ENCODE measurements around the gene SEPTIN14.
"Not testable (repeated sequence)": the region's sequence is repeated elsewhere in the genome, so short reads cannot be mapped to it uniquely, and the experiment has no call there.

SEPTIN14 gene

DNA sequence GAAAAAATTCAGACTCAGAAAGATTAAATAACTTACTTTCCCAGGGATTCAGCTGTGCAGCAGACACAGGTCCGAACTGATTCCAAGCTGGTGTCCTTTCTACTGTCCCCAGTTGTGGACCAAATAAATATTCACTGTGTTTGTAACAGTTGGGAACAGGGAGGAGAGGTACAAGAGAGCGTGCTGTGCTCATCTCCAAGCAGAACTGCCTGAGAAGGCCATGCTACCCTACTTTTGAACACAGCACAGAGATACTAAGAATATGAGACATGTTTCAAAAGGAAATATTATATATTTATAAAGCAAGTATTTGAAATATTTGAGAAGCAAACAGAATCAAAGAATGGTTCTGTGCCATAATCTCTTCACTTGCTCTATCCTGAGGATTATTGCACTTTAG is at the start of gene SEPTIN14:
TSS of gene SEPTIN14 (minus strand) at position 101 of the 400 bp plus-strand sequence. CDS start 756 bp downstream, outside the sequence.
- DNase-seq (ENCODE audit: low read depth in 1 of 2, low spot score in 1 of 2), result not testable (repeated sequence)

DNA sequence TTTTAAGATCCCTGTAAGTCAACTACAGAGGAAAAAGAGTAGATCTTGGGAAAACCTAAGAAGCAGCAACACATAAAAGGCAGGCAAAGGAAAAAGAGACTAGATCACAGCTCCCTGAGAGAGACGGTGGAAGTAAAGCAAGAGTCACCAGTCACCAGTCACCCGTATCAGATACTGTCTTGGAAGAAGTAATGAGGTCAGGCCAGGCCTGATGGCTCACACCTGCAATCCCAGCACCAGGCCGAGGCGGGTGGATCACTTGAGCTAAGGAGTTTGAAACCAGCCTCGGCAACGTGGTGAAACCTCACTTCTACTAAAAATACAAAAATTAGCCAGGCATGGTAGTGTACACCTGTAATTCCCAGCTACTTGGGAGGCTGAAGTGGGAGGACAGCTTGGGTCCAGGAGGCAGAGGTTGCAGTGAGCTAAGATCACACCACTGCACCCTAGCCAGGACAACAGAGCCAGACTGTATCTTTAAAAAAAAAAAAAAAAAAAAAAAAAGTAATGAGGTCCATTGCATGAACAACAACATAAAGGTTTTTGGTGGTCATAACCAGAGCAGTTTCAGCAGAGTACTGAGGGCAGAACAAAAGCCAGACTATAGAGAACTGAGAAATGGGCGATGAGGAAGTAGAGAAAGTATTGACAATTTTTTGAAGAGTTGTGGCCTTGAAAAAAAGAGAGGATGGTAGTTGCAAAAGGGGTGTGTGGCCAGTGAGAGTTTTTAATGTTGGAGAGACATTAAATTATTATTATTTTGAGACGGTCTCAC is 41.6 kb upstream of the SEPTIN14 start:
- DNase-seq (ENCODE audit: low read depth in 1 of 2, low spot score in 1 of 2), result no peak

DNA sequence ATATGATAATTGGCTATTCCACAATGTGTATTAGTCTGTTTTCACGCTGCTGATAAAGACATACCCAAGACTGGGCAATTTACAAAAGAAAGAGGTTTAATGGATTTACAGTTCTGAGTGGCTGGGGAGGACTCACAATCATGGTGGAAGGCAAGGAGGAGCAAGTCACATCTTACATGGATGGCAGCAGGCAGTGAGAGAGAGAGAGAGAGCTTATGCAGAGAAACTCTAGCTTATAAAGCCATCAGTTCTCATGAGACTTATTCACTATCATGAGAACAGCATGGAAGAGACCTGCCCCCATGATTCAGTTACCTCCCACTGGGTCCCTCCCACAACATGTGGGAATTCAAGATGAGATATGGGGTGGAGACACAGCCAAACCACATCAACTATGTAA is 38.5 kb upstream of the SEPTIN14 start:
- not testable (repeated sequence) for DNase-seq (ENCODE audit: low read depth in 1 of 2, low spot score in 1 of 2)

DNA sequence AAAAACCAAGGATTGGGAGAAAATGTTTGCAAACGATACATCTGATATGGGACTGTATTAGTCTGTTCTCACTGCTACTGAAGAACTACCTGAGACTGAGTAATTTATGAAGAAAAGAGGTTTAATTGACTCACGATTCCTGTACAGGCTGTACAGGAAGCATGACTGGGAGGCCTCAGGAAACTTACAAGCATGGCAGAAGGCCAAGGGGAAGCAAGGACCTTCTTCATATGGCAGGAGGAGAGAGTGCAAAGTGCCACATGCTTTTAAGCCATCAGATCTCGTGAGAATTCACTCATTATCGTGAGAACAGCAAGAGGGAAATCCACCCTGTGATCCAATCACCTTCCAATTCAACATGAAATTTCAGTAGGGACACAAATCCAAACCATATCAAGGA is 35.7 kb upstream of the SEPTIN14 start:
- DNase-seq (ENCODE audit: low read depth in 1 of 2, low spot score in 1 of 2), result no peak

DNA sequence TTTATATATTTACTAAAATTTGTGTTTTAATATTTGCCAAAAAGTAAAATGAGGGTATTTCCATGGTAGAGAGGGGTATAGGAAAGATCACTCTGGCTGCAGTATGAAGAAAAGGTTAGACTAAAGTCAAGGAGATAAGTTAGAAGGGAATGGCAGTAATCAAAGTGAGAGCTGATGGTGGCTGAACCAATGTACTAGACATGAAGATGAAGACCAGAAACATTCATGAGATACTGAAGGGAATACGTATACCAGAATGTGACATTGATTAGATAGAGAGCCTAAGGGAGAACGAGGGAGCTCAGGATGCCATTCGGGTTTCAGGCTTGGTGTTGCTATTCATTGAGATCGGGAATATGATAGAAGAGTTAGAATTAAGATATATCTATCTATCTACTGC is 32.5 kb upstream of the SEPTIN14 start:
- DNase-seq (ENCODE audit: low read depth in 1 of 2, low spot score in 1 of 2), result no peak

DNA sequence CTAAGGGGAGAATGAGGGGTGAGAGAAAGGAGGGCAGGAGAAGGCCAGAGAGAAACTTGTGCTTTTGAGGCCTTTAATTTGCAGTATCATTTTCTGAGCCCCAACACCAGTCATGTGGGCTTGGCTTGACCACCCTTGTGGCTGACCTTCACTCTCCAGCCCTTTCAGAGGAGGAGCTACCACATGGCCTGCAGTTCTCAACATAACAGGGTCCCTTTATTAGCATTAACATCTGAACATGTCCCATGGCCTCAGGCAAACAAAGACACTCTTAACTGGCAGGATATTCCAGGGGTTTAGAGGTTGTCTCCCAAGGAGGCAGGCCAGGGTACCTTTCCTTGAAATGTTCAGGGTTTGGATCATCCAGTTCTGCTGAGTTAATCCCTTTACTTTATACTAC is 31.4 kb upstream of the SEPTIN14 start:
- no peak for DNase-seq (ENCODE audit: low read depth in 1 of 2, low spot score in 1 of 2)

DNA sequence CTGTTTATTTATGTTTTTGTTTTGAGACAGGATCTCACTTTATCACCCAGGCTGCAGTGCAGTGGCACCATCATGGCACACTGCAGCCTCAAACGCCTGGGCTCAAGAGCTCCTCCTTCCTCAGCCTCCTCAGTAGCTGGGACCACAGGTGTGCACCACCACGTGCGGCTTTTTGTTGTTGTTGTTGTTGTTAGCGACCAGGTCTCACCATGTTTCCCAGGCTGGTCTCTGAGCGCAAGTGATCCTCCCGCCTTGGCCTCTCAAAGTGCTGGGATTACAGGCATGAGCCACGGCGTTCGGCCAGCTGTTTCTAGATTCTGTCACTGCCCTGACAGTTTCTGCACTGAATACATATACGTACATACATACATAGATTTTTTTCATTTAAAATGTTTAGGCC is 25.8 kb upstream of the SEPTIN14 start:
- not testable (repeated sequence) for DNase-seq (ENCODE audit: low read depth in 1 of 2, low spot score in 1 of 2)

DNA sequence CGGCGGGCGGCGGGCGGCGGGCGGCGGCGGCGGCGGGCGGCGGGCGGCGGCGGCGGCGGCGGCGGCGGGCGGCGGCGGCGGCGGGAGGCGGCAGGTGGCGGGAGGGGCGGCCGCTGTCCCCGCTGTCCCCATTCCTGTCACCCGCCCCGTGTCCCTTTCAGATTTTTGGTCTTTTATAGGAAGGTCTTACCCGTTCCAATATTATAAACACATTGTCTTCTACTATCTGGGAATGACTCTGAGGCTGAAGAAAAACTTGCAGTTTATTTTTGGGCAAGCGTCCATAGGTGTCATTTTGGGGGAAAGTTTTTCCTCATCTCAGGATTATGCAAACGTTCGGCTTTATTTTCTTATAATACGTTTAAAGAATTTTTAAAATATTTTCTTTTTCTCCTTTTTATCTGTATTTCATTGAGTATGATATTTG is 25.3 kb upstream of the SEPTIN14 start:
- no peak for DNase-seq (ENCODE audit: low read depth in 1 of 2, low spot score in 1 of 2)

DNA sequence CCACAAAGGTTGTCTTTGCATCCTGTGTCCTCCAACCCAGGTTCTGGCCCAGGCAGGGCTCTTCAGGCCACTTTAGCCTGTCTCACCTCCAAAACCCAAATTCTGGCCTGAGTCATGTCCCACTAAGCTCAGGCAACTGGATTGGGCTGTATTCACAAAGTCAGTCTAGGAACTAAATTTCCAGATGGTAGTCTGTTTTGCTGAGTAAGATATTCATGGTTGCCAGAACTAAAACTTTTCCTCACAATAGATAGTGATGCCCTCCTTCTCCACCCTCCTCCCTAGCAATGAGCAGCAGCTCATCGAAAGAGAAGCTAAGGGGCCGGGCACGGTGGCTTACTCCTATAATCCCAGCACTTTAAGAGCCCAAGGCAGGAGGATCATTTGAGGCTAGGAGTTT is 21.8 kb upstream of the SEPTIN14 start:
- no peak for DNase-seq (ENCODE audit: low read depth in 1 of 2, low spot score in 1 of 2)

DNA sequence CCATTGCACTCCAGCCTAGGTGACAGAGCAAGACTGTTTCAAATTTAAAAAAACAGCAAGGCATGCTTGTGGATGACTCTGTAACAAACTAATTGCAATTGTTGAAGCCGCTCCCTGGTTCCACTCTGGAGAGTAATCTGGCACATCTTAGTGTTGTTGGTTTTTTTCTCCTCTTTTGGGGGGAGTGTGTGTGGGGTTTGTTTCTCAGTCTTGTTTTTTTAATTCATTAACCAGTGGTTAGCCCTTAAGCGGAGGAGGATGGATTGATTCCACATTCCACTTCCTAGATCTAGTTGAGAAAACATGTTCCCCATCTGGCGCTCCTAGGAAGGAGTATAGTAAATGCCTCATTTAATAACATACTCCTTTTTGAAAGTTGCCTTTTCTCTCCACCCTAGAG is 16.1 kb upstream of the SEPTIN14 start:
- DNase-seq (ENCODE audit: low read depth in 1 of 2, low spot score in 1 of 2), result no peak

DNA sequence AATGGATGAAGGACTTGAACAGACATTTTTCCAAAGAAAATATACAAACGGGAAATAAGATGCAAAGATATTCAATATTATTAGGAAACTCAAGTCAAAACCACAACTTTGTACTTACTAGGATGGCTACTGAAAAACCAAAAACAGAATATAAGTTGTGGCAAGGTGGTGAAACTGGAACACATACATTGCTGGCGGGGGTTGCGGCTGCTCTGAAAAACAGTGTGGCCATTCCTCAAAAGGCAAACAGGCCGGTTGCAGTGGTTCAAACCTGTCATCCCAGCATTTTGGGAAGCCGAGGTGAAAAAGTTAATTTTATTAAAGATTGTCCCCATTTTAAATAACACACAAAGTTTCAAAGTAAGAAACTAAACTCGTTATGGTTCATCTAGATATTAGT is 14.8 kb upstream of the SEPTIN14 start:
- DNase-seq (ENCODE audit: low read depth in 1 of 2, low spot score in 1 of 2), result no peak

DNA sequence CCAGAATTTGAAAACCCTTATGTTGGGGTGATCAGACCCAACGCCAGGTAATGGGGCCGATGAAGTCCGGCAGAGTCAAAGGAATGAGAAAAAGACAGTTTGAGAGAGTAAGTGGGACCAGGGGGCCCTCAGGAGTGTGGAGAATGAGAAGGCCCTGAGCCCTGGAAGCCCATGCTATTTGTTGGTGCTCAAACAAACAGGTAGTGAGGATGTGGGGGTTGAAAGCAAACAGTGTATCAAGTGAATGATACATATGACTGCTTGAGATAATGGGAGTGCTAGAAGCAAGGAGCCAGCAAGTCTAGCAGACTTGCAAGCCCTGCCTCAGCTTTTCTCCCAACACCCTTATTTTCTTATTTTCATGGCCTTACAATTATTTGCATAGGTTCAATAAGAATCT is 11.2 kb upstream of the SEPTIN14 start:
- no peak for DNase-seq (ENCODE audit: low read depth in 1 of 2, low spot score in 1 of 2)

DNA sequence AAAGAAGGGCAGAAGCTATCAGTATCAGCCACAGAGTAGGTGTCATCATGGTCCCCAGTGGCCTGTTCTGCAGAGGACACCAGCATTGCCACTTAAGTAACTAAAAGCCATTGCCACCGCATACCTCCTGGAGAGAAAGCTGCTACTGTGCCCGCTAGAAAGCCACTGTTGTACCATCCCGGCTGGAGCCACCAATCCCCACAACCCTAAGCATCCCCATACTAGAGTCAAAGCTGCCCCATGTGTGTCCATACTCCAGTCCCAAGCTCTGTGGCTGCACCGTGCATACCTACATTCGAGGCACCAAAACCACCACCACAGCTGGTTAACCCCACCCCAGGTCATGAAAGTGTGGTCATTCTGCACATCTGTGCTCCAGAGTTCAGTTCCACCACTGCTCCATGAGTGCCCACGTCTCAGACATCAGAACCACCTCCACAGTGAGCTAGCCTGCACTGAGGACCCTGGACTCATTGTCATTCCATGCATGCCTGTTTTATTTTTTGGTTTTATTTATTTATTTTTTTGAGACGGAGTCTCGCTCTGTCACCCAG is 9.5 kb upstream of the SEPTIN14 start:
- DNase-seq (ENCODE audit: low read depth in 1 of 2, low spot score in 1 of 2), result no peak

DNA sequence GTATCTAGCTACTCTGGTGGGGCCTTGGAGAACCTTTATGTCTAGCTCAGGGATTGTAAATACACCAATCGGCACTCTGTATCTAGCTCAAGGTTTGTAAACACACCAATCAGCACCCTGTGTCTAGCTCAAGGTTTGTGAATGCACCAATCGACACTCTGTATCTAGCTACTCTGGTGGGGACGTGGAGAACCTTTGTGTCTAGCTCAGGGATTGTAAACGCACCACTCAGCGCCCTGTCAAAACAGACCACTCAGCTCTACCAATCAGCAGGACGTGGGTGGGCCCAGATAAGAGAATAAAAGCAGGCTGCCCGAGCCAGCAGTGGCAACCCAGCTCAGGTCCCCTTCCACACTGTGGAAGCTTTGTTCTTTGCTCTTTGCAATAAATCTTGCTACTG is 6.4 kb upstream of the SEPTIN14 start:
- DNase-seq (ENCODE audit: low read depth in 1 of 2, low spot score in 1 of 2), result not testable (repeated sequence)

DNA sequence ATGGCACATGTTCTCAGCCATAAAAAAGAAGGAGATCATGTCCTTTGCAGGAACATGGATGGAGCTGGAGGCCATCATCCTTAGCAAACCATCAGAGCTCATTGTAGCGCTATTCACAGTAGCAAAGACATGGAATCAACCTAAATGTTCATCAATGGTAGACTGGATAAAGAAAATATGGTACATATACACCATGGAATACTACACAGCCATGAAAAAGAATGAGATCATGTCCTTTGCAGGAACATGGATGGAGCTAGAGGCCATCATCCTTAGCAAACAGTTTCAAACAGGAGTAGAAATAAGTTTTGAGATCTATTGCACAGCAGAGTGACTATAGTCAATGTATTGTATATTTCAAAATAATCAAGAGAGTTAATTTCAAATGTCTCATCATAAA is 17.4 kb downstream of the SEPTIN14 start:
- DNase-seq (ENCODE audit: low read depth in 1 of 2, low spot score in 1 of 2), result not testable (repeated sequence)

DNA sequence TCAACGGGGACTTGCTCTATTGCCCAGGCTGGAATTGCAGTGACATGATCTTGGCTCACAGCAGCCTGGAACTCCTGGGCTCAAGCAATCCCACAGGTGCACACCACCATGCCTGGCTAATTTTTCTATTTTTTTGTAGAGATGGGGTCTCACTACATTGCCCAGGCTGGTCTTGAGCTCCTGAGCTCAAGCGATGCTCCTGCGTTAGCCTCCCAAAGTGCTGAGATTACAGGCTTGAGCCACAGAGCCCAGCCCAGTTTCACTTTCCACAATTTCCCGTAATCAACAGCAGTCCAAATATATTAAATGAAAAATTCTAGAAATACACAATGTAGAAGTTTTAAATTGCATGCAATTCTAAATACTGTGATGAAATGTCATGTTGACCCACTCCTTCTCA is 24.0 kb downstream of the SEPTIN14 start:
- DNase-seq (ENCODE audit: low read depth in 1 of 2, low spot score in 1 of 2), result no peak

DNA sequence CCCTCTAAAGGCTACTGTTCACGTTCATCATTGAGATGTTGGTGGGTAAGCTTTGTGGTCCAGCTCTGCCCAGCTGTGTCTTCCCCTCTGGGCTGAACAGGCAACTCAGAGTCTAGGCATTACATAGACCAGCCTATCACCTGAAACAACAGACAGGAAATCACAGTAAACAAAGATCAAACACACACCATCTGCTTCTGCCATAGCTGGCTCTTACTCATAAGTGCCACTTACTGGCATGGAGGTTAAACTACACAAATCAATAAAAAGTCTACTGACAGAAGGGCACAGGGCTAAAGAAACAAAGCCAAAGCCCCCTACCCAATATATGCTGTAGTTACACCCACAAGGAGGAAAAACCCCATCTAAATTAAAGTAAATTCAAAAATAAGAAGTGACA is 35.0 kb downstream of the SEPTIN14 start:
- no peak for DNase-seq (ENCODE audit: low read depth in 1 of 2, low spot score in 1 of 2)

DNA sequence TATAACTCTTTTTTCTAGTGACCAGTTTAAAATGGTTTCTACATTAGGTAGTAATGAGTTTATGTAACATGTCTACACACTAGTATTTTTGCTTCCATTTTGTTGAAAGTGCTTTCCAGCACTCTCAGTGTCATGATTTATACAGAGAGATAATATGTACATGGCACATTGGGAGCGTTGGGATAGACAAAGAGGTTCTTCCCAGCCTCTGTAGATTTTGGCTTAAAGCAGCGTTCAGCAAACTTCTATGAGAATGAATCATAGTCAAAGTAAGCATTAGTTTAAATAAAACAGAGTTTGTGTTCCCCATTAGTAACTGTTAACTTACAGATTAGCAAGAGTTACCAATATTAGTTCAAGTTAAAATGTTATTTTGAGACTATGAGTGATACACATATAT is 43.9 kb downstream of the SEPTIN14 start:
- no peak for DNase-seq (ENCODE audit: low read depth in 1 of 2, low spot score in 1 of 2)

DNA sequence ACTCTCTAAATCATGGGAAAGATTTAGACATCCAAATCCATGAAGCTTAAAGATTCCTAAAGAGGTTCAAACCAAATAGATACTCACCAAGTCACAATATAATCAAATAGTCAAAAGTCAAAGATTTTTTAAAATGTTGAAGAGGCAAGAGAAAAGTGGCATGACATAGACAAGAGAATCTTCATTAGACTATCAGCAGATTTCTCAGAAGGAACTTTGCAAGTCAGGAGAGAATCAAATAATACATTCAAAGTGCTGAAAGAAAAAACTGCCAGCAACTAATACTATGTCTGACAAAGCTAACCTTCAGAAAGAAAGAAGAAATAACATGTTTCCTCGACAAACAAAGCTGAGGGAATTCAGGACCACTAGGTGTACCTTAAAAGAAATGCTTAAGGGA is 65.3 kb downstream of the SEPTIN14 start:
- not testable (repeated sequence) for DNase-seq (ENCODE audit: low read depth in 1 of 2, low spot score in 1 of 2)

DNA sequence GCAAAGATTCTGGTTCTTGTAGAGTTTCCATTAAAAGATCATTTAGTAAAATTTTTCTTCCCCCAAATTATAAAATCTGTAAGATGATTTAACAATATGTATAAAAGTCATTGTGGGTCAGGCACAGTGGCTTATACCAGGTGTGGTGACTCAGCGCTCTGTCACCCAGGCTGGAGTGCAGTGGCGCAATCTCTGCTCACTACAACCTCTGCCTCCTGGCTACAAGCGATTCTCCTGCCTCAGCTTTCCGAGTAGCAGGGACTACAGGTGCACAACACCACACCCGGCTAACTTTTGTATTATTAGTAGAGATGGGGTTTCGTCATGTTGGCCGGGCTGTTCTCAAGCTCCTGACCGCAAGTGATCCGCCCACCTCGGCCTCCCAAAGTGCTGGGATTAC is 68.0 kb downstream of the SEPTIN14 start:
- DNase-seq (ENCODE audit: low read depth in 1 of 2, low spot score in 1 of 2), result no peak

DNA sequence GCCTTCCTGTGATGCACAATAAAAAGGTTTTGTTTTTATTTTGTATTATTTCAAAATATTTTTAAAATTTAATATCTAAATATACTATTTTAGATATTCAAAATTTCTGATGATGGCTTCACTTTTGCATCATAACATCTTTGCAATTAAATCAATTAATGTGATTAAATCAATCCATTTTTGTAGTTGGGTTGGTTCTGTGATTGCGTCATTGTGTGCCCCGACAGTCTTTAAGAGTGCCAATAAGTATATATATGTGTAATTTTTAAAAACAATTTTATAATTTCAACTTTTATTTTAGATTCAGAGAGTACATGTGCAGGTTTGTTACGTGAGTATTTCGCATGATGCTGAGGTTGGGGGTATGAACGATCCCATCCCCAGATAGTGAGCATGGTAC is 70.5 kb downstream of the SEPTIN14 start:
- DNase-seq (ENCODE audit: low read depth in 1 of 2, low spot score in 1 of 2), result no peak

DNA sequence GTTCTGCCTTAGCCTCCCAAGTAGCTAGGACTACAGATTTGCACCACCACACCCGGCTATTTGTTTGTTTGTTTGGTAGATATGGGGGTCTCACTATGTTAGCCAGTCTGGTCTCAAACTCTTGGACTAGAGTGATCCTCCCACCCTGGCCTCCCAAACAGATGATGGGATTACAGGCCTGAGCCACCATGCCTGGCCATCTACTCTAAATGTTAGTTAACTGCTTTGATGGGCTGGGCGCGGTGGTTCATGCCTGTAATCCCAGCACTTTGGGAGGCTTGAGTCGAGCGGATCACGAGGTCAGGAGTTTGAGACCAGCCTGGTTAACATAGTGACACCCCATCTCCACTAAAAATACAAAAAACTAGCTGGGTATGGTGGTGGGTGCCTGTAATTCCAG is 74.8 kb downstream of the SEPTIN14 start:
- no peak for DNase-seq (ENCODE audit: low read depth in 1 of 2, low spot score in 1 of 2)

DNA sequence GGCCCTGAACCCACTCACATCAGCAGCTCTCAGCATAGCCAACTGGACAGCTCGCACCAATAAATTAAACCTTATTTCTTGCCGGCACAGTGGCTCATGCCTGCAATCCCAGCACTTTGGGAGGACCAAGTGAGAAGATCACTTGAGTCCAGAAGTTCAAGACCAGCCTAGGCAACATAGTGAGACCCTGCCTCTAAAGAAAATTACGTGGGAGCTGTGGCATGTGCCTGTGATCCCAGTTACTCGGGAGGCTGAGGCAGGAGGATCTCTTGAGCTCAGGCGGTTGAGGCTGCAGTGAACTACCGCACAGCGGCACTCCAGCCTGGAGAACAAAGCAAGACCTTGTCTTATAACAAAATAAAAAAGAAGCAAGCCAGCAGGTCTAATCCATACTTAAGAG is 75.7 kb downstream of the SEPTIN14 start:
- DNase-seq (ENCODE audit: low read depth in 1 of 2, low spot score in 1 of 2), result no peak
